ENCODE data around the gene KTN1. TPM values are rescaled to one million over a fixed set of nuclear protein-coding genes. Genes with fewer than 3 reads are reported as not detected.

Gene KTN1
- total RNA-seq, 1 experiment from 2014 or later = 180 TPM

DNA sequence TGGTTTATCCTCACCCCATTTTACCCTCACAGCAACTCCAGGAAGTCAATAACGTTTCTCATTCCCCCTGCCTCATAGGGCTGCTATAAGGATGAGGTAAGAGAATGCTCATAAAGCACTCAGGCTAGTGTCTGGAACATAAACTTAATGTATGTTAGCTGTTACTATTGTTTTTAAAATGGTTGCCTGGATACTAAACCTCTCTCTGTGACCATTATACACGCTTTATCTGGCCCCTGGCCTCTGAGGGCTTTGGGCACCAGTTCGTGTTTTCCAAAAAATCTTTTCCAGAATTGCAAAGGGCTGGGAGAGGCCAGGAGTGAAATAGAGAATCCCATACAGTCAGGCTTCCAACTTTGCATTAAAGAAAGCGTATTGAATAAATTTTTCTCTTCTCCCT, 113.9 kb downstream of the KTN1 start:
- POLR2A ChIA-PET = no interaction called here
- H3K27ac Mint-ChIP-seq (ENCODE audit: low read depth, unreplicated experiment) = no peak overlapping the region
- H3K4me1 Mint-ChIP-seq (ENCODE audit: insufficient read depth, unreplicated experiment) = peaks cover 5% of the 10 kb centered on the region
- H3K27me3 Mint-ChIP-seq (ENCODE audit: insufficient read depth, unreplicated experiment) = no peaks in the 10 kb centered on the region
- no peaks in the 10 kb centered on the region for H3K36me3 Mint-ChIP-seq (ENCODE audit: insufficient read depth, unreplicated experiment)
- CTCF ChIA-PET = interaction anchor here (0.6 to 1.2 kb wide), 2 partner anchors 11 to 780 kb away, joined by 4 to 5 read pairs; no protein-coding TSS in a partner anchor
- no peak for TF ChIP-seq CTCF (IDR thresholded peaks at IDR 0.05; ENCODE audit: unreplicated experiment)
- no TSS peak for BruUV-seq (replicated peaks)
- no peak overlapping the region for H3K4me3 Mint-ChIP-seq (ENCODE audit: unreplicated experiment)
- intact Hi-C loops (cut with micrococcal nuclease) = no loop called here
- no peak for DNase-seq (ENCODE audit: unreplicated experiment)
- no peaks in the 10 kb centered on the region for H3K9me3 Mint-ChIP-seq (ENCODE audit: unreplicated experiment)

GRCh38 chr14:55697414-55697861, 117.4 kb downstream of the KTN1 start:
- CTCF ChIA-PET = interaction anchor here (0.6 to 1.4 kb wide), 5 partner anchors 9 to 1654 kb away, joined by 3 to 5 read pairs (median 3); no protein-coding TSS in a partner anchor

DNA sequence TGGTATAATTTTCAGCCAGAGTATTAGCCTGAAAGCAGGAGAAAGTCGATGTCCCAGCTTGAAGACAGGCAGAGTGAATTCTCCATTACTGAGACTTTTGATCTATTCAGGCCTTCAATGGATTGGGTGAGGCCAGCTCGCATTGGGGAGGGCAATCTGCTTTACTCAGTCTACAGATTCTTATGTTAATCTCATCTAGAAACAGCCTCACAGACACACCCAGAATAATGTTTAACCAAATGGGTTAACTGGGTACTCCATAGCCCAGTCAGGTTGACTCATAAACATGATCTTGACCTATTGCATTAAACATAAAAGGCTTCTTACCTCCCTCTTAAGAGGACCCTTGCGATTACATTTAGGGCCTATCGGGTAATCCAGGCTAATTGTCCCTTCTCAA, 118.0 kb downstream of the KTN1 start:
- Mint-ChIP-seq H3K27ac (ENCODE audit: low read depth, unreplicated experiment) (no peak overlapping the region), H3K9me3 (ENCODE audit: unreplicated experiment) (no peaks in the 10 kb centered on the region), H3K36me3 (ENCODE audit: insufficient read depth, unreplicated experiment) (no peaks in the 10 kb centered on the region), H3K27me3 (ENCODE audit: insufficient read depth, unreplicated experiment) (no peaks in the 10 kb centered on the region), H3K4me3 (ENCODE audit: unreplicated experiment) (no peak overlapping the region), H3K4me1 (ENCODE audit: insufficient read depth, unreplicated experiment) (peaks cover 11% of the 10 kb centered on the region)
- intact Hi-C loops (cut with micrococcal nuclease) = no loop called here
- CTCF ChIA-PET = interaction anchor here (0.6 to 1.4 kb wide), 4 partner anchors 8 to 1654 kb away, joined by 3 to 5 read pairs (median 3); no protein-coding TSS in a partner anchor
- no peak for DNase-seq (ENCODE audit: unreplicated experiment)
- no peak for TF ChIP-seq CTCF (IDR thresholded peaks at IDR 0.05; ENCODE audit: unreplicated experiment)
- POLR2A ChIA-PET = interaction anchor here (0.6 kb wide), 1 partner anchor 263 kb away, joined by 3 read pairs; no protein-coding TSS in a partner anchor
- BruUV-seq (replicated peaks) = no TSS peak

More at GRCh38 chr14:55697414-55697861, 117.4 kb downstream of the KTN1 start:
- no peak for DNase-seq (ENCODE audit: unreplicated experiment)
- no peak overlapping the region for H3K27ac Mint-ChIP-seq (ENCODE audit: low read depth, unreplicated experiment)
- H3K27me3 Mint-ChIP-seq (ENCODE audit: insufficient read depth, unreplicated experiment) = no peaks in the 10 kb centered on the region
- peaks cover 11% of the 10 kb centered on the region for H3K4me1 Mint-ChIP-seq (ENCODE audit: insufficient read depth, unreplicated experiment)
- intact Hi-C loops (cut with micrococcal nuclease) = no loop called here
- no peak overlapping the region for H3K4me3 Mint-ChIP-seq (ENCODE audit: unreplicated experiment)
- no peaks in the 10 kb centered on the region for H3K36me3 Mint-ChIP-seq (ENCODE audit: insufficient read depth, unreplicated experiment)
- no peaks in the 10 kb centered on the region for H3K9me3 Mint-ChIP-seq (ENCODE audit: unreplicated experiment)
- POLR2A ChIA-PET = interaction anchor here (0.8 kb wide), 1 partner anchor 8 kb away, joined by 3 read pairs; no protein-coding TSS in a partner anchor
- no peak for TF ChIP-seq CTCF (IDR thresholded peaks at IDR 0.05; ENCODE audit: unreplicated experiment)
- no TSS peak for BruUV-seq (replicated peaks)

GRCh38 chr14:55699131-55700057, 119.4 kb downstream of the KTN1 start:
- Mint-ChIP-seq H3K4me1 (ENCODE audit: insufficient read depth, unreplicated experiment) (peaks cover 11% of the 10 kb centered on the region), H3K27ac (ENCODE audit: low read depth, unreplicated experiment) (no peak overlapping the region), H3K4me3 (ENCODE audit: unreplicated experiment) (no peak overlapping the region), H3K27me3 (ENCODE audit: insufficient read depth, unreplicated experiment) (no peaks in the 10 kb centered on the region), H3K36me3 (ENCODE audit: insufficient read depth, unreplicated experiment) (no peaks in the 10 kb centered on the region), H3K9me3 (ENCODE audit: unreplicated experiment) (no peaks in the 10 kb centered on the region)
- BruUV-seq (replicated peaks) = no TSS peak
- ChIA-PET CTCF (no interaction called here), POLR2A (no interaction called here)
- TF ChIP-seq CTCF (IDR thresholded peaks at IDR 0.05; ENCODE audit: unreplicated experiment) = no peak
- DNase-seq (ENCODE audit: unreplicated experiment) = peak; percentile 80
- intact Hi-C loops (cut with micrococcal nuclease) = loop anchor here (10.0 kb wide), 1 partner anchor 545 kb away; no protein-coding TSS in a partner anchor

Data from MCF 10A (cell line).